Stimulated activated naive CD8-positive, alpha-beta T cell treated with anti-CD3 and anti-CD28 coated beads, Interleukin-15, amount 100 ng/mL, for 72 hours (primary cell): ENCODE measurements around the gene PSAPL1.
A peak's percentile ranks its signal among the peaks of the same experiment; 100 is the strongest.

Source experiments
- ATAC-seq: fragments of 150-1000 bp; cut with Tn5 transposase; 2 replicates; pipeline ENCODE4 v1.10.0; 2021; ENCODE audit warnings: mild to moderate bottlenecking, moderate library complexity
- DNase-seq, 2 donors: peaks; one replicate each; pipeline ENCODE4 v3.0.0; 2021 to 2022
- H3K27ac Mint-ChIP-seq, 2 donors: one replicate each; pipeline ENCODE4 v1.8.0; 2022; ENCODE audit warnings: mild to moderate bottlenecking in 2 of 2, mixed read lengths in 2 of 2, moderate library complexity in 2 of 2
- H3K27me3 Mint-ChIP-seq: one replicate; pipeline ENCODE4 v1.8.0; 2022; ENCODE audit warnings: mixed read lengths
- H3K4me1 Mint-ChIP-seq: one replicate; pipeline ENCODE4 v1.8.0; 2022; ENCODE audit warnings: mild to moderate bottlenecking, mixed read lengths
- H3K4me3 Mint-ChIP-seq, 2 donors: one replicate each; pipeline ENCODE4 v1.8.0; 2022; ENCODE audit warnings: mild to moderate bottlenecking in 2 of 2, mixed read lengths in 2 of 2, moderate library complexity in 1 of 2
- H3K9me3 Mint-ChIP-seq, 2 donors: one replicate each; pipeline ENCODE4 v1.8.0; 2022; ENCODE audit warnings: mixed read lengths in 2 of 2

The PSAPL1 gene

GRCh38 chr4:7434766-7435150 is at the start of gene PSAPL1:
Gene PSAPL1 (minus strand): TSS chr4:7434930. CDS start chr4:7434879, 51 bp downstream.
- H3K4me3 Mint-ChIP-seq: no peak within 1 kb of the TSS
- H3K4me1 Mint-ChIP-seq: no peaks in the 10 kb centered on the region
- H3K27ac Mint-ChIP-seq: no peak within 1 kb of the TSS
- H3K27me3 Mint-ChIP-seq: no peaks in the 10 kb centered on the region
- ATAC-seq (peak; percentile 25), DNase-seq (no peak)
- H3K9me3 Mint-ChIP-seq: no peaks in the 10 kb centered on the region

- Mint-ChIP-seq H3K4me1 (no peaks in the 10 kb centered on the region), H3K27ac (no peak overlapping the region), H3K4me3 (no peak overlapping the region), H3K9me3 (no peaks in the 10 kb centered on the region), H3K27me3 (peaks cover 15% of the 10 kb centered on the region)
- ATAC-seq: no peak
- no peak for DNase-seq
Measured at GRCh38 chr4:7481227-7481626, 46.5 kb upstream of the PSAPL1 start.

- DNase-seq (no peak), ATAC-seq (no peak)
- no peaks in the 10 kb centered on the region for H3K9me3 Mint-ChIP-seq
- peak overlapping the region in 1 of 2 donors; percentile 43 for H3K27ac Mint-ChIP-seq
- peaks cover 9% of the 10 kb centered on the region for H3K27me3 Mint-ChIP-seq
- no peak overlapping the region for H3K4me3 Mint-ChIP-seq
- H3K4me1 Mint-ChIP-seq: no peaks in the 10 kb centered on the region
Measured at GRCh38 chr4:7480423-7480822, 45.7 kb upstream of the PSAPL1 start.

- no peaks in the 10 kb centered on the region for H3K9me3 Mint-ChIP-seq
- no peaks in the 10 kb centered on the region for H3K4me1 Mint-ChIP-seq
- peak overlapping the region in 1 of 2 donors; percentile 4 for H3K27ac Mint-ChIP-seq
- ATAC-seq (no peak), DNase-seq (no peak)
- no peak overlapping the region for H3K4me3 Mint-ChIP-seq
- H3K27me3 Mint-ChIP-seq: peaks cover 4% of the 10 kb centered on the region
Measured at GRCh38 chr4:7478665-7479064, 43.9 kb upstream of the PSAPL1 start.

GRCh38 chr4:7477695-7478094 is 43.0 kb upstream of the PSAPL1 start:
- DNase-seq (no peak), ATAC-seq (no peak)
- Mint-ChIP-seq H3K27me3 (peaks cover 13% of the 10 kb centered on the region), H3K4me1 (no peaks in the 10 kb centered on the region), H3K27ac (no peak overlapping the region), H3K9me3 (no peaks in the 10 kb centered on the region), H3K4me3 (no peak overlapping the region)

- Mint-ChIP-seq H3K9me3 (no peaks in the 10 kb centered on the region), H3K27ac (no peak overlapping the region), H3K4me3 (no peak overlapping the region), H3K27me3 (peaks cover 21% of the 10 kb centered on the region), H3K4me1 (no peaks in the 10 kb centered on the region)
- ATAC-seq (no peak), DNase-seq (no peak)
Measured at GRCh38 chr4:7476820-7477219, 42.1 kb upstream of the PSAPL1 start.

- no peak for ATAC-seq
- Mint-ChIP-seq H3K4me1 (no peaks in the 10 kb centered on the region), H3K9me3 (no peaks in the 10 kb centered on the region), H3K27ac (no peak overlapping the region), H3K27me3 (peaks cover 29% of the 10 kb centered on the region), H3K4me3 (no peak overlapping the region)
- DNase-seq: no peak
Measured at GRCh38 chr4:7475207-7475606, 40.5 kb upstream of the PSAPL1 start.

- Mint-ChIP-seq H3K9me3 (no peaks in the 10 kb centered on the region), H3K4me3 (no peak overlapping the region), H3K27ac (no peak overlapping the region), H3K27me3 (peaks cover 31% of the 10 kb centered on the region), H3K4me1 (no peaks in the 10 kb centered on the region)
- no peak for DNase-seq
- no peak for ATAC-seq
Measured at GRCh38 chr4:7474320-7474719, 39.6 kb upstream of the PSAPL1 start.

GRCh38 chr4:7473081-7473480 is 38.4 kb upstream of the PSAPL1 start:
- Mint-ChIP-seq H3K4me3 (no peak overlapping the region), H3K9me3 (no peaks in the 10 kb centered on the region), H3K27me3 (peaks cover 31% of the 10 kb centered on the region), H3K4me1 (no peaks in the 10 kb centered on the region), H3K27ac (no peak overlapping the region)
- DNase-seq (no peak), ATAC-seq (no peak)

GRCh38 chr4:7472442-7473013 is 37.8 kb upstream of the PSAPL1 start:
- Mint-ChIP-seq H3K27ac (no peak overlapping the region), H3K27me3 (peaks cover 31% of the 10 kb centered on the region), H3K9me3 (no peaks in the 10 kb centered on the region), H3K4me1 (no peaks in the 10 kb centered on the region), H3K4me3 (no peak overlapping the region)
- DNase-seq (no peak), ATAC-seq (no peak)

- Mint-ChIP-seq H3K9me3 (peaks cover 0 to 6% of the 10 kb centered on the region in 2 donors), H3K27ac (no peak overlapping the region), H3K4me3 (no peak overlapping the region), H3K27me3 (peaks cover 31% of the 10 kb centered on the region), H3K4me1 (no peaks in the 10 kb centered on the region)
- DNase-seq (no peak), ATAC-seq (no peak)
Measured at GRCh38 chr4:7470522-7471128, 35.9 kb upstream of the PSAPL1 start.

GRCh38 chr4:7470111-7470510 is 35.4 kb upstream of the PSAPL1 start:
- Mint-ChIP-seq H3K27me3 (peaks cover 31% of the 10 kb centered on the region), H3K4me3 (no peak overlapping the region), H3K9me3 (peaks cover 0 to 6% of the 10 kb centered on the region in 2 donors), H3K4me1 (no peaks in the 10 kb centered on the region), H3K27ac (peak overlapping the region in 1 of 2 donors; percentile 79)
- ATAC-seq (no peak), DNase-seq (no peak)

GRCh38 chr4:7469023-7469422 is 34.3 kb upstream of the PSAPL1 start:
- Mint-ChIP-seq H3K4me1 (no peaks in the 10 kb centered on the region), H3K9me3 (peaks cover 0 to 11% of the 10 kb centered on the region in 2 donors), H3K27ac (no peak overlapping the region), H3K27me3 (peaks cover 31% of the 10 kb centered on the region), H3K4me3 (no peak overlapping the region)
- DNase-seq (no peak), ATAC-seq (no peak)

GRCh38 chr4:7467471-7467870 is 32.7 kb upstream of the PSAPL1 start:
- no peak for DNase-seq
- Mint-ChIP-seq H3K9me3 (peaks cover 0 to 12% of the 10 kb centered on the region in 2 donors), H3K4me1 (no peaks in the 10 kb centered on the region), H3K27ac (no peak overlapping the region), H3K4me3 (no peak overlapping the region), H3K27me3 (peaks cover 17% of the 10 kb centered on the region)
- no peak for ATAC-seq

GRCh38 chr4:7466904-7467303 is 32.2 kb upstream of the PSAPL1 start:
- no peak overlapping the region for H3K27ac Mint-ChIP-seq
- ATAC-seq: no peak
- H3K4me3 Mint-ChIP-seq: no peak overlapping the region
- peaks cover 0 to 12% of the 10 kb centered on the region in 2 donors for H3K9me3 Mint-ChIP-seq
- no peaks in the 10 kb centered on the region for H3K4me1 Mint-ChIP-seq
- no peak for DNase-seq
- H3K27me3 Mint-ChIP-seq: peaks cover 14% of the 10 kb centered on the region

GRCh38 chr4:7466215-7466614 is 31.5 kb upstream of the PSAPL1 start:
- H3K27ac Mint-ChIP-seq: no peak overlapping the region

GRCh38 chr4:7465017-7465416 is 30.3 kb upstream of the PSAPL1 start:
- DNase-seq: no peak
- H3K9me3 Mint-ChIP-seq: peaks cover 0 to 12% of the 10 kb centered on the region in 2 donors
- H3K4me3 Mint-ChIP-seq: no peak overlapping the region
- no peaks in the 10 kb centered on the region for H3K4me1 Mint-ChIP-seq
- H3K27me3 Mint-ChIP-seq: peaks cover 13% of the 10 kb centered on the region
- H3K27ac Mint-ChIP-seq: no peak overlapping the region
- no peak for ATAC-seq

More at GRCh38 chr4:7466215-7466614, 31.5 kb upstream of the PSAPL1 start:
- DNase-seq: no peak
- ATAC-seq: no peak
- H3K27me3 Mint-ChIP-seq: peaks cover 17% of the 10 kb centered on the region
- no peak overlapping the region for H3K4me3 Mint-ChIP-seq
- peaks cover 0 to 12% of the 10 kb centered on the region in 2 donors for H3K9me3 Mint-ChIP-seq
- H3K4me1 Mint-ChIP-seq: no peaks in the 10 kb centered on the region
